Amniotic stem cell (primary cell): ENCODE data around the gene ZNF772.

Experiments
- DNase-seq: peaks from one replicate; lab custom pipeline; 2025; lab: John Stamatoyannopoulos, UW

ZNF772 gene

GRCh38 chr19:57435062-57435978 lies 42.0 kb downstream of the ZNF772 start, which contains the start of gene ZNF749:
Gene ZNF749, plus strand, starts transcription at chr19:57435325. Its CDS starts 254 bp downstream, at chr19:57435579.
- DNase-seq = peak; percentile 96

- DNase-seq = no peak
Observed at GRCh38 chr19:57434386-57435061, 42.8 kb downstream of the ZNF772 start.

GRCh38 chr19:57421037-57421436 lies 56.3 kb downstream of the ZNF772 start:
- DNase-seq = no peak

- no peak for DNase-seq
Observed at GRCh38 chr19:57419439-57419838, 57.9 kb downstream of the ZNF772 start.
